PFSK-1 (cell line): Measurements from ENCODE around the gene BTBD9.

ENCODE experiments used
- FOXP2 ChIP-seq: optimal IDR thresholded peaks from 2 replicates; pipeline ENCODE3; 2011; ENCODE audit warnings: borderline replicate concordance, control low read depth, inconsistent platforms; ENCODE audit not compliant: insufficient read depth; ENCODE audit errors: extremely low read length, extremely low read depth
- POLR2AphosphoS5 ChIP-seq: IDR thresholded peaks from 2 replicates; pipeline ENCODE4 v1.6.1; 2012; ENCODE audit warnings: low read depth, mild to moderate bottlenecking, control low read depth, low read length, moderate library complexity
- SIN3A ChIP-seq: IDR thresholded peaks from 2 replicates; pipeline ENCODE4 v1.6.1; 2012; ENCODE audit warnings: mild to moderate bottlenecking, low read length, moderate library complexity, borderline replicate concordance; ENCODE audit not compliant: insufficient read depth
- TAF1 ChIP-seq: IDR thresholded peaks from 2 replicates; pipeline ENCODE4 v1.6.1; 2012; ENCODE audit warnings: low read length, control low read depth, borderline replicate concordance; ENCODE audit not compliant: insufficient read depth
- TF ChIP-seq, protein P1 (sequence below), 2 experiments: IDR thresholded peaks; 2 replicates each; pipeline versions ENCODE4 v1.6.1 to v1.8.0; 2011 to 2012; ENCODE audit warnings: low read depth in 2 of 2, low read length in 2 of 2, control low read depth in 1 of 2, inconsistent platforms in 1 of 2, mild to moderate bottlenecking in 1 of 2, moderate library complexity in 1 of 2; ENCODE audit not compliant: insufficient read depth in 1 of 2

Gene BTBD9

DNA sequence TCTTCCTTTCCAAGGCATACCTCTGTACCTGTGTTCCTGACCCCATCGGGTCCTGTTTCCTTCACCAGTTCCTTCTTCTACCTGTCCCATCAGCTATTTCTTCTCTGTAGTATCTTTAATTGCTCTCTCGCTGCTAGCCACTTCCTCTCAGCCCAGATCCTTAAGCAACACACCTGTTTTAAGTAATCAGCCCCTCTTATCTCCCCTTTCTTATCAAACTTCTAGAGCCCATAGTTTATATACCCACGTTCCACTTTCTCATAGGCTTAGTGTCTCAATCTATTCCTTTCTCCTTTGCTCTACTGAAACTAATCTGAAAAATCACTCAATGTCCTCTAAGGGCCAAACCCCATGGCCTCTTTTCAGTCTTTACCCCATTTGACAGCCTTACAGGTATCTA is 239.6 kb downstream of the BTBD9 start:
- TF ChIP-seq SIN3A (no peak), FOXP2 (no peak), TAF1 (no peak), POLR2AphosphoS5 (no peak)
- TF ChIP-seq, protein P1, sequence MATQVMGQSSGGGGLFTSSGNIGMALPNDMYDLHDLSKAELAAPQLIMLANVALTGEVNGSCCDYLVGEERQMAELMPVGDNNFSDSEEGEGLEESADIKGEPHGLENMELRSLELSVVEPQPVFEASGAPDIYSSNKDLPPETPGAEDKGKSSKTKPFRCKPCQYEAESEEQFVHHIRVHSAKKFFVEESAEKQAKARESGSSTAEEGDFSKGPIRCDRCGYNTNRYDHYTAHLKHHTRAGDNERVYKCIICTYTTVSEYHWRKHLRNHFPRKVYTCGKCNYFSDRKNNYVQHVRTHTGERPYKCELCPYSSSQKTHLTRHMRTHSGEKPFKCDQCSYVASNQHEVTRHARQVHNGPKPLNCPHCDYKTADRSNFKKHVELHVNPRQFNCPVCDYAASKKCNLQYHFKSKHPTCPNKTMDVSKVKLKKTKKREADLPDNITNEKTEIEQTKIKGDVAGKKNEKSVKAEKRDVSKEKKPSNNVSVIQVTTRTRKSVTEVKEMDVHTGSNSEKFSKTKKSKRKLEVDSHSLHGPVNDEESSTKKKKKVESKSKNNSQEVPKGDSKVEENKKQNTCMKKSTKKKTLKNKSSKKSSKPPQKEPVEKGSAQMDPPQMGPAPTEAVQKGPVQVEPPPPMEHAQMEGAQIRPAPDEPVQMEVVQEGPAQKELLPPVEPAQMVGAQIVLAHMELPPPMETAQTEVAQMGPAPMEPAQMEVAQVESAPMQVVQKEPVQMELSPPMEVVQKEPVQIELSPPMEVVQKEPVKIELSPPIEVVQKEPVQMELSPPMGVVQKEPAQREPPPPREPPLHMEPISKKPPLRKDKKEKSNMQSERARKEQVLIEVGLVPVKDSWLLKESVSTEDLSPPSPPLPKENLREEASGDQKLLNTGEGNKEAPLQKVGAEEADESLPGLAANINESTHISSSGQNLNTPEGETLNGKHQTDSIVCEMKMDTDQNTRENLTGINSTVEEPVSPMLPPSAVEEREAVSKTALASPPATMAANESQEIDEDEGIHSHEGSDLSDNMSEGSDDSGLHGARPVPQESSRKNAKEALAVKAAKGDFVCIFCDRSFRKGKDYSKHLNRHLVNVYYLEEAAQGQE (IDR thresholded peaks at IDR 0.05; ENCODE audit: insufficient read depth in 1 of 2, low read depth in 2 of 2, low read length in 2 of 2) = no peak

DNA sequence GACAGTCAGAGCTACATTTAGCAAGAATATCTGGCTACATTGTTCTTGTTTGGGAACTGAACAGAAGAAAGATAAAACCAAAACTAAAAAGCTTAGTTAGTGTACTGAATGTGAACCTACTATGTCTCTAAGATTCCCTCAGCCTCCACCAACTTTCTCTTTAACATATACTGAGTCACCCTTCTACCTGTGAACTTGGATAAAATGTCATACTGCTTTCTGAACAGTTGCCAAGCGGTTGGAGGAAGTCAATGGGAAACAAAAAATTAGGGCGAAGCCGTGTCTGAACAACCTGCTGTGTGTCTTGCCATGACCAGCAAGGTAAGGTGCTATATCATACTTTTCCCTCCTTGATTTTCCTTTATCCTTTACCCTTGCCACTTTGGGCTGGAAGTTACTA is 243.5 kb downstream of the BTBD9 start:
- TF ChIP-seq SIN3A (no peak), POLR2AphosphoS5 (no peak), FOXP2 (no peak), TAF1 (no peak)
- TF ChIP-seq, protein P1 (IDR thresholded peaks at IDR 0.05; ENCODE audit: insufficient read depth in 1 of 2, low read depth in 2 of 2, low read length in 2 of 2) = no peak

DNA sequence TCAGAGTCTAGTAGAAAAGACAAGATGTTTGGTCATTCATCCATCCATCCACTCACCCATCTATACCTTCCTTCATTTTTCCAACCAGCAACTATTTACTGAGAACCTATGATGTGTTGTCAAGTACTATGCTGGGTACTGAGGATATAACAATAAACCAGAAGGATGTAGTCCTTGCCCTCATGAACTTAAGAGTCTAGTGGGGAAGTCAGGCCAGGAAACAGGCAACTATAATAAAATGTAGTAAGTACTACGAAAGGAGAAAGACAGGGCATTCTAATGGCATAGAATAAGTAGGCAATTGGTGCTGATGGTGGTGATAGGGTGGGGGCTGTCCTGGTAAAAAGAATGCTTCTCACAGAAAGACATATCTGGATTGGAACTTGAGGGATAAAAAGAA is 245.7 kb downstream of the BTBD9 start:
- TF ChIP-seq FOXP2 (no peak), SIN3A (no peak), POLR2AphosphoS5 (no peak), TAF1 (no peak)
- TF ChIP-seq, protein P1 (IDR thresholded peaks at IDR 0.05; ENCODE audit: insufficient read depth in 1 of 2, low read depth in 2 of 2, low read length in 2 of 2) = no peak

DNA sequence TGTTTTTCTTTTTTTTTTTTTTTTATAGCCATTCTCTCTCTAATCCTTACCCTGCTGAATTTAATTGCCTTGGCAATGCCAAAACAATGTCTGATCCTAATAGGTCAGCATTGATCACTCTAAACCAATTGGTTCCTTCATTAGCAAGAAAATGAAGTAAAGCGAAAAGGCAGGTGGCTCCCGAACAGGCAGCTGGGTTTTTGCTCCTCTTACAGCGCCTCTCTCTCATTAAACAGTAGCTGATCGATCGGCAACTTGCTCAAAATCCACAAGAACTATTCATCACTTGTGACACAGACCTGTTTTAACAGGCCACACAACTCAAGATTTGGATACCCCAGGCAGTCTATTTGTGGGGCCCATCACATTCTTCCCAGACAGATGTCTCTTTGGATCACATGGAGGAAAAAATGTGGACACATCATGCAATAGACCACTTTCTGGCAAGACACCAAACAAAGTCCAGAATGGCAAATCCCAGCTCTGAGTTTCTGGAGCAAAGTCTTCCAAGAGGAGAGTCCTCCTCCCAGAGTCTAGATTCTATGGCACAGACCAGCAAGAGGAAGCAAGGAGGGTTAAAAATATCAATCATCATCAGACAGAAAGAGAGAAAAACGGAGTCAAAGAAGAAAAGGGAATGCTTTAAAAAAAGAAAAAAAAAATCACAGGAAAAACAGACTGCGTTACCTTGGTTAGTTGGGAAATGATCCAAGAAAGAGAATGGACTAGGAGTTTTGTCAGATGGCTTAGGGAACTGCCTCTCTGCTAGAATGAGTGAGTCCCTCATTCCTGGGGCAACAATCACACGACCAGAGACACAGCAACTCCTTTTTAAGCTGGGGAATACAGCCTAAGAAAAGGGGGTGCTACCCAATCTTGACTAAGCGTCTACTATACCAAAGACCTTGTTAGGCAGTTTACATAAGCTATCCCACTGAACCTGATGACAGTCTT is 247.8 kb downstream of the BTBD9 start:
- no peak for TF ChIP-seq SIN3A
- no peak for TF ChIP-seq TAF1
- TF ChIP-seq, protein P1 (IDR thresholded peaks at IDR 0.05; ENCODE audit: insufficient read depth in 1 of 2, low read depth in 2 of 2, low read length in 2 of 2) = no peak
- no peak for TF ChIP-seq POLR2AphosphoS5
- TF ChIP-seq FOXP2 = no peak
